K562 (cell line): ENCODE data around the gene PHF21A. TPM values are rescaled to one million over a fixed set of nuclear protein-coding genes. Genes with fewer than 3 reads are reported as not detected.

ENCODE experiments used
- CHD2 ChIP-seq: IDR thresholded peaks from 2 replicates; pipeline ENCODE4 v1.6.1; 2011; ENCODE audit warnings: low read depth, low read length
- CREB5 ChIP-seq: fragments of 250-450 bp; sonication (Bioruptor Pico); IDR thresholded peaks from 2 replicates; pipeline ENCODE4 v1.5.0; 2020; ENCODE audit warnings: mild to moderate bottlenecking
- ZBTB8A ChIP-seq: fragments of 450-650 bp; IDR thresholded peaks from 2 replicates; pipeline ENCODE4 v1.6.1; 2018; ENCODE audit warnings: mild to moderate bottlenecking, moderate library complexity; ENCODE audit not compliant: partially characterized antibody
- polyA plus RNA-seq, 8 experiments: library from polyadenylated mRNA; depleted of rRNA in 4 of 8; stranded (reverse) in 5 of 8; unstranded in 3 of 8; fragments of >200 nt; fragmentation: Nextera tagmentation in 2 of 8; fragmentation: Illumina TruSeq in 1 of 8; extraction: Ambion mirVana in 2 of 8; extraction: Trizol in 1 of 8; gene quantifications; 2 replicates each; pipeline versions ENCODE4 v1.2.1 to v1.2.3, GENCODE V29; 2011 to 2014; ENCODE audit warnings: inconsistent platforms in 1 of 8, missing spikeins in 1 of 8
- total RNA-seq, 7 experiments: library from RNA; depleted of rRNA in 6 of 7; stranded (reverse); fragments of >200 nt in 6 of 7; fragmentation: Illumina TruSeq in 2 of 7; extraction: Trizol in 2 of 7; gene quantifications; 2 replicates each; pipeline versions ENCODE4 v1.2.1 to v1.2.3, GENCODE V29; 2011 to 2021; ENCODE audit warnings: low replicate concordance in 1 of 7
- TF ChIP-seq, protein P1 (sequence below), 2 experiments: fragments of 450-650 bp in 1 of 2; sonication (generic) in 1 of 2; formaldehyde crosslinking in 1 of 2; IDR thresholded peaks; 2 replicates each; pipeline versions ENCODE4 v1.7.1 to v1.9.0; 2016 to 2022; ENCODE audit warnings: inconsistent platforms in 1 of 2, mild to moderate bottlenecking in 1 of 2, missing genetic modification reagents in 1 of 2
- TF ChIP-seq, protein P2 (sequence below): fragments of 250-450 bp; sonication (Bioruptor Pico); IDR thresholded peaks from 2 replicates; pipeline ENCODE4 v1.4.0; 2020; ENCODE audit warnings: mild to moderate bottlenecking, moderate library complexity, borderline replicate concordance
- TF ChIP-seq, protein P3 (sequence below): fragments of 250-450 bp; sonication (Bioruptor Pico); IDR thresholded peaks from 2 replicates; pipeline ENCODE4 v1.5.0; 2021
- TF ChIP-seq, protein P4 (sequence below): sonication (generic); formaldehyde crosslinking; IDR thresholded peaks from 2 replicates; pipeline ENCODE4 v1.8.1; 2023; ENCODE audit warnings: mild to moderate bottlenecking, missing genetic modification reagents

Gene PHF21A
- total and polyA plus RNA-seq, 9 of the 15 experiments (the other 6 are each of a cell fraction or from before 2014, with no cell fraction given), result 1.5 to 32.4 (median 10.7) TPM

DNA sequence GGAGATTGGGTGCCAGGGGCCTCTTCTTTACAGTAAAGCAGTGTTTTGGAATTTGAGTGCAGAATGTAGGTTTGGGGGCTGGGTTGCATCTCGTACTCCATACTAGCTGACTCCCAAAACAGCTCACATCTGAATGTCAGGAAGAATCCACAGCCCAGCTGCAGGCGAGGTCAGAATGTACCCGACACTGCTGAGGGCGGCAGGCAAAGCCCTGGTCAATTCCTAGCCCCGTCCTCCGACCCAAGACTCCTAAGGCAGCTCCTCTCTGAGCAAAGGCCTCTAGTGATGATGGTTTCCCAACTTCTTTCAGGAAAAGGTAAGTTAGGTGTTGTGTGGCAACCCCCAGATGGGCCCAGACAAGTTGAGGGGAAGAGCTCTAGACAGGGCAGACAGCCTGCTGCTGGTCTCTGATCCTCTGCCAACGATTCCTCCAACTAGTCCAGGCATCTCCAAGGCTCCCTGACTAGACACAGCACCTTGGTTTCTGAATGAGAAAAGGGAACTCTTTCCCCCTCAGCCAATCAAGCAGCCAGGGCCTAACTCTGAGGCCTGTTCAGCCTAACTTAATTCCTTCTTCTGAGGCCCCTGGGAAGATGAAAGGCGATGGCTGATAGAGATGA is 190.2 kb downstream of the PHF21A start (continued):
- TF ChIP-seq, protein P1, sequence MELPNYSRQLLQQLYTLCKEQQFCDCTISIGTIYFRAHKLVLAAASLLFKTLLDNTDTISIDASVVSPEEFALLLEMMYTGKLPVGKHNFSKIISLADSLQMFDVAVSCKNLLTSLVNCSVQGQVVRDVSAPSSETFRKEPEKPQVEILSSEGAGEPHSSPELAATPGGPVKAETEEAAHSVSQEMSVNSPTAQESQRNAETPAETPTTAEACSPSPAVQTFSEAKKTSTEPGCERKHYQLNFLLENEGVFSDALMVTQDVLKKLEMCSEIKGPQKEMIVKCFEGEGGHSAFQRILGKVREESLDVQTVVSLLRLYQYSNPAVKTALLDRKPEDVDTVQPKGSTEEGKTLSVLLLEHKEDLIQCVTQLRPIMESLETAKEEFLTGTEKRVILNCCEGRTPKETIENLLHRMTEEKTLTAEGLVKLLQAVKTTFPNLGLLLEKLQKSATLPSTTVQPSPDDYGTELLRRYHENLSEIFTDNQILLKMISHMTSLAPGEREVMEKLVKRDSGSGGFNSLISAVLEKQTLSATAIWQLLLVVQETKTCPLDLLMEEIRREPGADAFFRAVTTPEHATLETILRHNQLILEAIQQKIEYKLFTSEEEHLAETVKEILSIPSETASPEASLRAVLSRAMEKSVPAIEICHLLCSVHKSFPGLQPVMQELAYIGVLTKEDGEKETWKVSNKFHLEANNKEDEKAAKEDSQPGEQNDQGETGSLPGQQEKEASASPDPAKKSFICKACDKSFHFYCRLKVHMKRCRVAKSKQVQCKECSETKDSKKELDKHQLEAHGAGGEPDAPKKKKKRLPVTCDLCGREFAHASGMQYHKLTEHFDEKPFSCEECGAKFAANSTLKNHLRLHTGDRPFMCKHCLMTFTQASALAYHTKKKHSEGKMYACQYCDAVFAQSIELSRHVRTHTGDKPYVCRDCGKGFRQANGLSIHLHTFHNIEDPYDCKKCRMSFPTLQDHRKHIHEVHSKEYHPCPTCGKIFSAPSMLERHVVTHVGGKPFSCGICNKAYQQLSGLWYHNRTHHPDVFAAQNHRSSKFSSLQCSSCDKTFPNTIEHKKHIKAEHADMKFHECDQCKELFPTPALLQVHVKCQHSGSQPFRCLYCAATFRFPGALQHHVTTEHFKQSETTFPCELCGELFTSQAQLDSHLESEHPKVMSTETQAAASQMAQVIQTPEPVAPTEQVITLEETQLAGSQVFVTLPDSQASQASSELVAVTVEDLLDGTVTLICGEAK (IDR thresholded peaks at IDR 0.05), result no peak
- TF ChIP-seq, protein P1 (CRISPR knock-in tag; IDR thresholded peaks at IDR 0.05), result no peak
- TF ChIP-seq CHD2 (no peak), CREB5 (CRISPR knock-in tag) (no peak), ZBTB8A (no peak)
- TF ChIP-seq, protein P2, sequence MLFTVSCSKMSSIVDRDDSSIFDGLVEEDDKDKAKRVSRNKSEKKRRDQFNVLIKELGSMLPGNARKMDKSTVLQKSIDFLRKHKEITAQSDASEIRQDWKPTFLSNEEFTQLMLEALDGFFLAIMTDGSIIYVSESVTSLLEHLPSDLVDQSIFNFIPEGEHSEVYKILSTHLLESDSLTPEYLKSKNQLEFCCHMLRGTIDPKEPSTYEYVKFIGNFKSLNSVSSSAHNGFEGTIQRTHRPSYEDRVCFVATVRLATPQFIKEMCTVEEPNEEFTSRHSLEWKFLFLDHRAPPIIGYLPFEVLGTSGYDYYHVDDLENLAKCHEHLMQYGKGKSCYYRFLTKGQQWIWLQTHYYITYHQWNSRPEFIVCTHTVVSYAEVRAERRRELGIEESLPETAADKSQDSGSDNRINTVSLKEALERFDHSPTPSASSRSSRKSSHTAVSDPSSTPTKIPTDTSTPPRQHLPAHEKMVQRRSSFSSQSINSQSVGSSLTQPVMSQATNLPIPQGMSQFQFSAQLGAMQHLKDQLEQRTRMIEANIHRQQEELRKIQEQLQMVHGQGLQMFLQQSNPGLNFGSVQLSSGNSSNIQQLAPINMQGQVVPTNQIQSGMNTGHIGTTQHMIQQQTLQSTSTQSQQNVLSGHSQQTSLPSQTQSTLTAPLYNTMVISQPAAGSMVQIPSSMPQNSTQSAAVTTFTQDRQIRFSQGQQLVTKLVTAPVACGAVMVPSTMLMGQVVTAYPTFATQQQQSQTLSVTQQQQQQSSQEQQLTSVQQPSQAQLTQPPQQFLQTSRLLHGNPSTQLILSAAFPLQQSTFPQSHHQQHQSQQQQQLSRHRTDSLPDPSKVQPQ (CRISPR knock-in tag), result no peak
- TF ChIP-seq, protein P3, sequence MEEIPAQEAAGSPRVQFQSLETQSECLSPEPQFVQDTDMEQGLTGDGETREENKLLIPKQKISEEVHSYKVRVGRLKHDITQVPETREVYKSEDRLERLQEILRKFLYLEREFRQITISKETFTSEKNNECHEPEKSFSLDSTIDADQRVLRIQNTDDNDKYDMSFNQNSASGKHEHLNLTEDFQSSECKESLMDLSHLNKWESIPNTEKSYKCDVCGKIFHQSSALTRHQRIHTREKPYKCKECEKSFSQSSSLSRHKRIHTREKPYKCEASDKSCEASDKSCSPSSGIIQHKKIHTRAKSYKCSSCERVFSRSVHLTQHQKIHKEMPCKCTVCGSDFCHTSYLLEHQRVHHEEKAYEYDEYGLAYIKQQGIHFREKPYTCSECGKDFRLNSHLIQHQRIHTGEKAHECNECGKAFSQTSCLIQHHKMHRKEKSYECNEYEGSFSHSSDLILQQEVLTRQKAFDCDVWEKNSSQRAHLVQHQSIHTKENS (CRISPR knock-in tag), result no peak
- TF ChIP-seq, protein P4, sequence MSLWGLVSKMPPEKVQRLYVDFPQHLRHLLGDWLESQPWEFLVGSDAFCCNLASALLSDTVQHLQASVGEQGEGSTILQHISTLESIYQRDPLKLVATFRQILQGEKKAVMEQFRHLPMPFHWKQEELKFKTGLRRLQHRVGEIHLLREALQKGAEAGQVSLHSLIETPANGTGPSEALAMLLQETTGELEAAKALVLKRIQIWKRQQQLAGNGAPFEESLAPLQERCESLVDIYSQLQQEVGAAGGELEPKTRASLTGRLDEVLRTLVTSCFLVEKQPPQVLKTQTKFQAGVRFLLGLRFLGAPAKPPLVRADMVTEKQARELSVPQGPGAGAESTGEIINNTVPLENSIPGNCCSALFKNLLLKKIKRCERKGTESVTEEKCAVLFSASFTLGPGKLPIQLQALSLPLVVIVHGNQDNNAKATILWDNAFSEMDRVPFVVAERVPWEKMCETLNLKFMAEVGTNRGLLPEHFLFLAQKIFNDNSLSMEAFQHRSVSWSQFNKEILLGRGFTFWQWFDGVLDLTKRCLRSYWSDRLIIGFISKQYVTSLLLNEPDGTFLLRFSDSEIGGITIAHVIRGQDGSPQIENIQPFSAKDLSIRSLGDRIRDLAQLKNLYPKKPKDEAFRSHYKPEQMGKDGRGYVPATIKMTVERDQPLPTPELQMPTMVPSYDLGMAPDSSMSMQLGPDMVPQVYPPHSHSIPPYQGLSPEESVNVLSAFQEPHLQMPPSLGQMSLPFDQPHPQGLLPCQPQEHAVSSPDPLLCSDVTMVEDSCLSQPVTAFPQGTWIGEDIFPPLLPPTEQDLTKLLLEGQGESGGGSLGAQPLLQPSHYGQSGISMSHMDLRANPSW (CRISPR knock-in tag), result no peak
